Dendritic cell treated with granulocyte-macrophage colony-stimulating factor and Interleukin-4, amounts not matched to agents 40 ng/mL and 50 ng/mL, for 4 days (primary cell): ENCODE results near the gene TECPR2.
"Not testable (repeated sequence)": the region's sequence is repeated elsewhere in the genome, so short reads cannot be mapped to it uniquely, and the experiment has no call there.

Source experiments
- H3K27ac Mint-ChIP-seq: one replicate; pipeline ENCODE4 v1.8.0; 2022; ENCODE audit warnings: mild to moderate bottlenecking, mixed read lengths
- H3K27me3 Mint-ChIP-seq: one replicate; pipeline ENCODE4 v1.8.0; 2022; ENCODE audit warnings: mild to moderate bottlenecking, mixed read lengths
- H3K36me3 Mint-ChIP-seq: one replicate; pipeline ENCODE4 v1.8.0; 2022; ENCODE audit warnings: low read depth, mixed read lengths
- H3K4me1 Mint-ChIP-seq: one replicate; pipeline ENCODE4 v1.8.0; 2022; ENCODE audit warnings: low read depth, mixed read lengths
- H3K4me3 Mint-ChIP-seq: one replicate; pipeline ENCODE4 v1.8.0; 2022; ENCODE audit warnings: mild to moderate bottlenecking, moderate library complexity, mixed read lengths
- H3K9me3 Mint-ChIP-seq: one replicate; pipeline ENCODE4 v1.8.0; 2022; ENCODE audit warnings: mixed read lengths
- intact Hi-C: fragments of 100-400 bp; cut with micrococcal nuclease; formaldehyde crosslinking; loops from one replicate; pipeline ENCODE4 v1.15.0; 2022

Gene TECPR2

GRCh38 chr14:102532204-102532658, 169.5 kb downstream of the TECPR2 start:
- no peak overlapping the region for H3K4me3 Mint-ChIP-seq
- no peaks in the 10 kb centered on the region for H3K36me3 Mint-ChIP-seq
- no peaks in the 10 kb centered on the region for H3K9me3 Mint-ChIP-seq
- peak overlapping the region; percentile 88 for H3K27ac Mint-ChIP-seq
- peaks cover 31% of the 10 kb centered on the region for H3K4me1 Mint-ChIP-seq
- intact Hi-C loops, result no loop called here
- H3K27me3 Mint-ChIP-seq, result no peaks in the 10 kb centered on the region

DNA sequence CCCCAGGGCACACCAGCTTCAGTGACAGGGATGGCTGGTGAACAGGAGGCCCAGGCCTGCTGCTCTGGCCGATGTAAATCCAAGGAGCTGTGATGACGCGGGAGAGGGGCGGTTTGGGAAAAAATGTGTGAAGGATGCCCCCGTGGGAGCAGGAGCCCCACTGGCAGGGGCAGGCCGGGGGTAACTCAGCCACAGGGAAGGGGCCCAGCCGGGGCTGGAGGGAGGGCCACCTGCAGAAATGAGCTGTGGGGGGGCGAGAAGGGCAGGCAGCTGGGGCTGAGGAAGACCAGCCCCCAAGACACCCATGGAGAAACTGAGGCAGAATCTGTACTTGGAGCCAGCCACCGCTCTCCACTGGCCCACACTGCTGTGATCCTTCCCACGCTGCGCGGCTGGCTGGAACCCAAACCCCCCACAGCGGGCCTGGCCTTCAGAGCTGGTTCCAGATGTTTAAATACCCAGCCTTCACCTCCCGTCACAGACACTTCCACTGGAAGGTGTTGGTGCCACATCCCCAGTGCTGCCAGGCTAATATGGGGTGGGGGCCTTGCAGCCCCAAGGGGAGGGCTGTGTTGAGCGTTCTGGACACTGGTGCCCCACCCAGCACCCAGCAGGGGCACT, 175.3 kb downstream of the TECPR2 start:
- Mint-ChIP-seq H3K36me3 (no peaks in the 10 kb centered on the region), H3K4me3 (no peak overlapping the region), H3K4me1 (peaks cover 5% of the 10 kb centered on the region), H3K27me3 (peaks cover 13% of the 10 kb centered on the region), H3K9me3 (no peaks in the 10 kb centered on the region), H3K27ac (no peak overlapping the region)
- intact Hi-C loops, result no loop called here

DNA sequence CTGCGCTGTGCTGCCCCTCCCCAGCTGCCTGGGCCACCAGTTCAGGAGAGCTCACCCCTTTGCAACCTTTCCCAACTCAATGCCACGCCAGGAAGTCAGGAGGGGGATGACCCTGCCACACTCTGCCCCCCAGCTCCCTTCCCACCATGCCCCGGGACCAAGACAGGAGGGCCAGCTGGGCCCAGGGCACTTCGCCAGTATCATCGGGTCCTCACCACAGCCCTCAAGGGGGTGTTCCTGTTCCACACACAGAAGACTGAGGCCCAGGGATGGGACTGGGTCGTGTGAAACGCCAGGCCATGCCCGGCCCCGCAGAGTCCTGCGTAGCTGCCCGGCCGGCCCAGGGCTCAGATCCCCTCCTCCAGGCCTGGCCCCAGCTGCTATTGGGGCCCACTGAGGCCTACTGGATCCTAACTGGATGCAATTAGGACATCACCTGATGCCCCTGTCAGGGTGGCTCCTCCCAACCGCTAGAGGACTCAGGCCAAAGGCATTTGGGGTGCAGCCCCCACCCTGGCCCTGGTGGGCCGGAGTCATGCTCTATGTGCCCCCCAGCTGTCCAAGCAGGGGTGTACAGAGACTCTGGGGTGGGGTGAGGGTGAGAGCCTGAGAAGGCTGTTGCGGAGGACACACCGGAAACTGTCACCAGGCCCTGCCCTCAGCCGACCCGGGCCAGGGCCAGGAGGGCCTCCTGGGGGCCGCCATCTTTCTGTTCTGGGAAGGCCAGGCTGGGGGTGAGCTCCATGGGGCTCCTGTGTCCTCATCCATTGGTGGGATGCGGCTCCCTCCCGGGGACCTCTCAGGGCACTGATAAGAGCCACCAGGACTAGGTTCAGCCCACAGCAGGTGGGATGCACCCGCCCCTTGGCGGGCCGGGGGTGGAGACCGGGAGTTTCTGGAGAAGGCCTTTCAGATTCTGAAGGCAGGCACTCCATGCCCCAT, 176.1 kb downstream of the TECPR2 start:
- Mint-ChIP-seq H3K27ac (no peak overlapping the region), H3K9me3 (no peaks in the 10 kb centered on the region), H3K4me1 (peaks cover 5% of the 10 kb centered on the region), H3K36me3 (no peaks in the 10 kb centered on the region), H3K4me3 (no peak overlapping the region), H3K27me3 (peaks cover 18% of the 10 kb centered on the region)
- intact Hi-C loops, result no loop called here

DNA sequence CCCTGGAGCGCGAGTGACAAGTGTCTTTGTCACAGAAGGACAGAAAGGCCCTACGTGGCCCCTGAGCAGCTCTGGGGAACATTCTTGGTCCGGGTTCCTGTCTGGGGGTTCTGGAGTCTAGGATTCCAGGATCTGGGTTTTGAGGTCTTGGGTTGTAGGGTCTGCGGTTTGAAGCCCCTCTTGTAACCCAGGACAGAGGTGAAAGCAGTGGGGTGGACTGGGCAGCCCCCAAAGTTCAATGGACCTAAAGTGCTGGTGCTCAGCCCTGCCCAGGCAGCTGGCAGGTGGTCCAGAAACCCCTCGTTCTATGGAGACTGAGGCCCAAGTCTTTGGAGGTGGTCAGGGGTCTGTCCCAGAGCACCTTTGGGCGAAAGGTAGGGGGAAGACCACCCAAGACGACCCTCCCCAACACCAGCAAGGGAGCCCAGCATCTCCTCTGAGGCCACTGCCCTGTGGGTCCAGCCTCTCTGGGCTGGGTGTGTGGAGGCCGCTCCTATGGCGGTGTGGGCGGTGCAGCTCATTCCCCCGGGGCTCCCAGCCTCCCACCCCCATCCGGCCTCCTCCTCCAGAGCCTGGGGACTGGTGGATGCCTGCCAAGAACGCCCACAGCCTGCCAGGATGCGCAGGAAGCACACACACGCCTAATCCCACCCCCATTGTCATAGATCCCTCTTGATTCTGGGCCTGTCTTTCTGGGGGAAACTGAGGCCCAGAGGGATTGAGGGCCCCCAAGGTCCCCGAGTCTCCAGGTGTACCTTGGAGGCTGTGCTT, 177.0 kb downstream of the TECPR2 start:
- H3K27ac Mint-ChIP-seq, result no peak overlapping the region
- intact Hi-C loops, result no loop called here
- H3K36me3 Mint-ChIP-seq, result no peaks in the 10 kb centered on the region
- H3K4me3 Mint-ChIP-seq, result no peak overlapping the region
- H3K4me1 Mint-ChIP-seq, result peaks cover 5% of the 10 kb centered on the region
- H3K9me3 Mint-ChIP-seq, result no peaks in the 10 kb centered on the region
- peaks cover 25% of the 10 kb centered on the region for H3K27me3 Mint-ChIP-seq

- Mint-ChIP-seq H3K36me3 (no peaks in the 10 kb centered on the region), H3K27me3 (peaks cover 30% of the 10 kb centered on the region), H3K9me3 (no peaks in the 10 kb centered on the region), H3K4me1 (peaks cover 11% of the 10 kb centered on the region), H3K27ac (no peak overlapping the region), H3K4me3 (no peak overlapping the region)
- intact Hi-C loops, result no loop called here
These were observed 177.7 kb downstream of the TECPR2 start for GRCh38 chr14:102540315-102541028.

DNA sequence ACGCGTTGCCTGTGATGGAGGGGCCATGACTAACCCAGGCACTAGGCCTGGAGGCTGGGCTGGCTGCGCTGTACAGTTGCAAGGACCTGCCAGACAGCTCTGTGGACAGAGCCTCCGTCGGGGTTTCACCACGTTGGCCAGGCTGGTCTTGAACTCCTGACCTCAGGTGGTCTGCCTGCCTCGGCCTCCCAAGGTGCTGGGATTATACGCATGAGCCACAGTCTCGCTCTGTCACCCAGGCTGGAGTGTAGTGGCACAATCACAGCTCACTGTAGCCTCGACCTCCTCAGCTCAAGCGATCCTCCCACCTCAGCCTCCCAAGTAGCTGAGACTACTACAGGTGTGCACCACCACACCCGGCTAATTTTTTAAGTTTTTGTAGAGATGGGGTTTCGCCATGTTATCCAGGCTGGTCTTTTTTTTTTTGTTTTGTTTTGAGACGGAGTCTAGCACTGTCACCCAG, 178.3 kb downstream of the TECPR2 start:
- H3K36me3 Mint-ChIP-seq, H3K27ac Mint-ChIP-seq, intact Hi-C loops, H3K4me3 Mint-ChIP-seq, H3K9me3 Mint-ChIP-seq: not testable (repeated sequence)
- Mint-ChIP-seq H3K4me1 (peaks cover 17% of the 10 kb centered on the region), H3K27me3 (peaks cover 36% of the 10 kb centered on the region)

DNA sequence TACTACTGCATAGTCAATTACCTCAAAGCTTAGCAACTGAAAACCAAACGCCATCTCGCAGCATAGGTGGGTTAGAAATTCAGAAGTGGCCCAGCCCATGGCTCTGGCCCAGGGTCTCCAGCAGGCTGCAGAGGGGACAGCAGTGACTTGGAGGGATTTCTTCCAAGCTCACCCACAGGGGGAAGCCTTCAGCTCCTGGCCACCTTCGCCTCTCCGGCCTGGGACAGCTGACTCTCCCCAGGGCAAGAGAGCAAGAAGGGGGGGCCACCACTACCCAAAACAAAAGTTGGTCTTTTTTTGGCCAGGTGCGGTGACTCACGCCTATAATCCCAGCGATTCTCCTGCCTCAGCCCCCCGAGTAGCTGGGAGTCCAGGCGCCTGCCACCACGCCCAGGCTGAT, 179.0 kb downstream of the TECPR2 start:
- intact Hi-C loops, result no loop called here
- H3K4me3 Mint-ChIP-seq, result no peak overlapping the region
- H3K27me3 Mint-ChIP-seq, result peaks cover 43% of the 10 kb centered on the region

DNA sequence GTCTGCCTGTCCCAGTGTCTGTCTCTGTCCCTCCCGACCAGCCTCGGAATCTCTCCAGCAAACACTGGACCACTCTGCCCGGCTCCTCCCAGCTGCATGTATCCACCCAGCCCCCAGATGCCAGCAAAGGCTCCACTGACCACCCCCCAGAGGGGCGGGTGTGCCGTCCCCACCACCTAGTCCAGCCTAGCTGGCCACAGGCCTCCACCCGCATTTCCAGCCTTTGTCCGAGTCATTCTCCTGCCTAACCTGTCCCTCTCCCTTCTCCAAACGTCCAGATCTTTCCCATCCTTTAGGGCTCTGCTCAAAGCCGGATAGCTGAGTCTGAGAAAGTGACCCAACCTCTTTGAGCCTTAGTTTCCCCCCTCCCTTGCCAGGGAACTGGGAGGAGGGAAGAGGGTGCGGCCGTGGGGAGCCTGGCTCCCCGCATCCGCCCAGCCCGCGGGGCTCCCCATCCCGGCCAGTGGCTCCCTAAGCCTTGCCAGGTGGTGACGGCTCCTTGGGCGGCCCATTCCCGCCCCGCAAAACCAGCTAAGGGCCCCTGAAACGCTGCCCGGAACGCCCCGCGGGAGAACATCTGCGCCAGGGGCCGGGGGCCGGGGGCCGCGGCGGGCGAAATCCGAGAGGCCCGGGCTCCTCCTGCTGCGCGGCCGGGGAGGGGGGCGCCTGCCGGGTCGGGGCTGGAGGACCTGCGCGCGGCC, 181.5 kb downstream of the TECPR2 start:
- Mint-ChIP-seq H3K36me3 (no peaks in the 10 kb centered on the region), H3K4me1 (peaks cover 18% of the 10 kb centered on the region), H3K27me3 (peaks cover 64% of the 10 kb centered on the region), H3K27ac (no peak overlapping the region), H3K4me3 (no peak overlapping the region), H3K9me3 (no peaks in the 10 kb centered on the region)
- intact Hi-C loops, result no loop called here

More for the DNA sequence above, 179.0 kb downstream of the TECPR2 start:
- Mint-ChIP-seq H3K27ac (no peak overlapping the region), H3K36me3 (no peaks in the 10 kb centered on the region), H3K4me1 (peaks cover 18% of the 10 kb centered on the region), H3K9me3 (no peaks in the 10 kb centered on the region)

- Mint-ChIP-seq H3K27ac (peak overlapping the region; percentile 33), H3K36me3 (no peaks in the 10 kb centered on the region), H3K4me1 (peaks cover 18% of the 10 kb centered on the region), H3K9me3 (no peaks in the 10 kb centered on the region), H3K27me3 (peaks cover 70% of the 10 kb centered on the region), H3K4me3 (peak overlapping the region; percentile 24)
- intact Hi-C loops, result no loop called here
These were observed 182.2 kb downstream of the TECPR2 start for GRCh38 chr14:102544747-102545460.

DNA sequence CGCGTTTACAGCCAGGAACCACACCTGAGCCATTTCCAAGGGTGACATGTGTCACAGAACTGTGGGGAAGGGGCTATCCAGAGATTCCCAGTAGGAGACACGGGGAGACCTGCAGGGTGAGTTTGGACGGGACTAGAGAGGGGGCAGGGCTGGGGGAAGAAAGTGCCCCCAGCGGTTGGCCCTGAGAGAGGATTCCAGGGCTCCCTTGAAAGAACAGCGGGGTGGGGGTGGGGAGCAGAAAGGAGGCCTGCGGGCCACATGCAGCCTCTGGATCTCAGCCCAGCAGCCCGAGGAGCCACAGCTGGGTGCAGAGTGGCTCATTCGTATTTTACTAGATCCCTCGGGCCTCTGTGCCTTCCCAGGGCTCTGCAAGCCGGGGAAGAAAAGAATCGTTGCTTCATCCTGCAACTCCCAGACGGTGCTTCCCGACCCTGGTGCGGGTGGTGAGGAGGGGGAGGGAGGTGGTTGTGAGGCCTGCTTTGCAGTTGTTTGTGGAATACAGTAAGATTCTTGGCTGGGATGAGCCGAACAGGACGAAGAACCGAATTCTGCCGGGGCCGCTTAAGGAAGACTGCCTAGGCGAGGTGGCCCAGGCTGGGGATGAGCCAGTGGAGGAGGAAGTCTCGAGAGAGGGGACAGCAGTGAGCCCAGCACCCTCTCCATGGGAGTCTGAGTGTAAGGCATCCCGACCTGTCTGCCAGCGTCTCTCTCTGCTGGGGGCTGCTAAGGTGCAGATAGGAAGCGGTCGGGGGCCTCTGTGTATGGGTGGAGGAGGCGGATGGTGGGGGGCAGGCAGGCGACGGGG, 182.9 kb downstream of the TECPR2 start:
- H3K9me3 Mint-ChIP-seq, result no peaks in the 10 kb centered on the region
- H3K4me3 Mint-ChIP-seq, result no peak overlapping the region

GRCh38 chr14:102548616-102549240, 186.0 kb downstream of the TECPR2 start:
- no peak overlapping the region for H3K27ac Mint-ChIP-seq
- H3K4me1 Mint-ChIP-seq, result peaks cover 29% of the 10 kb centered on the region
- peaks cover 62% of the 10 kb centered on the region for H3K27me3 Mint-ChIP-seq

More for the DNA sequence above, 182.9 kb downstream of the TECPR2 start:
- peaks cover 74% of the 10 kb centered on the region for H3K27me3 Mint-ChIP-seq
- H3K27ac Mint-ChIP-seq, result peak overlapping the region; percentile 33
- intact Hi-C loops, result no loop called here
- H3K4me1 Mint-ChIP-seq, result peaks cover 18% of the 10 kb centered on the region
- H3K36me3 Mint-ChIP-seq, result no peaks in the 10 kb centered on the region

More at GRCh38 chr14:102548616-102549240, 186.0 kb downstream of the TECPR2 start:
- H3K9me3 Mint-ChIP-seq, result no peaks in the 10 kb centered on the region
- no peaks in the 10 kb centered on the region for H3K36me3 Mint-ChIP-seq
- no peak overlapping the region for H3K4me3 Mint-ChIP-seq
- intact Hi-C loops, result no loop called here
